IgD-negative memory B cell (primary cell): ENCODE results near the gene INPP5A. TPM values are rescaled to one million over a fixed set of nuclear protein-coding genes. Genes with fewer than 3 reads are reported as not detected.

Source experiments
- H3K27ac Mint-ChIP-seq, 3 donors: one replicate each; pipeline ENCODE4 v1.8.0; 2020 to 2022; ENCODE audit warnings: mild to moderate bottlenecking in 3 of 3, mixed read lengths in 3 of 3, moderate library complexity in 1 of 3
- H3K27me3 Mint-ChIP-seq: one replicate; pipeline ENCODE4 v1.8.0; 2021; ENCODE audit warnings: mixed read lengths
- H3K36me3 Mint-ChIP-seq: one replicate; pipeline ENCODE4 v1.8.0; 2020; ENCODE audit warnings: mild to moderate bottlenecking, mixed read lengths
- H3K4me1 Mint-ChIP-seq, 3 donors: one replicate each; pipeline ENCODE4 v1.8.0; 2020 to 2022; ENCODE audit warnings: mixed read lengths in 3 of 3, mild to moderate bottlenecking in 1 of 3
- H3K4me3 Mint-ChIP-seq, 4 donors: one replicate each; pipeline ENCODE4 v1.8.0; 2020 to 2022; ENCODE audit warnings: mild to moderate bottlenecking in 4 of 4, mixed read lengths in 4 of 4, moderate library complexity in 3 of 4
- H3K9me3 Mint-ChIP-seq, 3 donors: one replicate each; pipeline ENCODE4 v1.8.0; 2020 to 2021; ENCODE audit warnings: mixed read lengths in 3 of 3, mild to moderate bottlenecking in 1 of 3
- polyA plus RNA-seq: library from polyadenylated mRNA; unstranded; fragments of 300-500 nt; fragmentation: Illumina TruSeq; gene quantifications from one replicate; pipeline ENCODE4 v1.2.3, GENCODE V29; 2021

INPP5A gene
- polyA plus RNA-seq, 1 donor from 2014 or later = 0.94 TPM

DNA sequence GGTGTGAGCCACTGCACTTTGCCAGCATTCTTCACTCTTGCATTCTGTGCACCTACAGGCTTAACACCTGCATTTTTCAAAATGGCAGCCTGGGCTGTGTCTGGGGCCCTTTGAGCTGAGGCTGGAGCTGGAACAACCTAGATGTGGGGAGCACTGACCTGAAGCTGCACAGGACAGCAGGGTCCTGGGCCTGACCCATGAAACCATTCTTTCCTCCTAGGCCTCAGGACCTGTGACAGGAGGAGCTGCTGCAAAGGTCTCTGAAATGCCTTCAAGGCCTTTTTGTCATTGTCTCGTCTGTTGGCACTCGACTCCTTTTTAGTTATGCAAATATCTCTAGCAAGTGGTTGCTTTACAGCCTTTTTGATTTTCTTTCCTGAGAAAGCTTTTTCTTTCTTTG is 82.3 kb downstream of the INPP5A start:
- H3K27ac Mint-ChIP-seq = no peak overlapping the region
- H3K9me3 Mint-ChIP-seq = peaks cover 0 to 9% (median 0%) of the 10 kb centered on the region in 3 donors
- H3K27me3 Mint-ChIP-seq = no peaks in the 10 kb centered on the region
- H3K4me1 Mint-ChIP-seq = peaks cover 0 to 2% (median 0%) of the 10 kb centered on the region in 3 donors
- H3K36me3 Mint-ChIP-seq = peaks cover 10% of the 10 kb centered on the region
- H3K4me3 Mint-ChIP-seq = no peak overlapping the region

DNA sequence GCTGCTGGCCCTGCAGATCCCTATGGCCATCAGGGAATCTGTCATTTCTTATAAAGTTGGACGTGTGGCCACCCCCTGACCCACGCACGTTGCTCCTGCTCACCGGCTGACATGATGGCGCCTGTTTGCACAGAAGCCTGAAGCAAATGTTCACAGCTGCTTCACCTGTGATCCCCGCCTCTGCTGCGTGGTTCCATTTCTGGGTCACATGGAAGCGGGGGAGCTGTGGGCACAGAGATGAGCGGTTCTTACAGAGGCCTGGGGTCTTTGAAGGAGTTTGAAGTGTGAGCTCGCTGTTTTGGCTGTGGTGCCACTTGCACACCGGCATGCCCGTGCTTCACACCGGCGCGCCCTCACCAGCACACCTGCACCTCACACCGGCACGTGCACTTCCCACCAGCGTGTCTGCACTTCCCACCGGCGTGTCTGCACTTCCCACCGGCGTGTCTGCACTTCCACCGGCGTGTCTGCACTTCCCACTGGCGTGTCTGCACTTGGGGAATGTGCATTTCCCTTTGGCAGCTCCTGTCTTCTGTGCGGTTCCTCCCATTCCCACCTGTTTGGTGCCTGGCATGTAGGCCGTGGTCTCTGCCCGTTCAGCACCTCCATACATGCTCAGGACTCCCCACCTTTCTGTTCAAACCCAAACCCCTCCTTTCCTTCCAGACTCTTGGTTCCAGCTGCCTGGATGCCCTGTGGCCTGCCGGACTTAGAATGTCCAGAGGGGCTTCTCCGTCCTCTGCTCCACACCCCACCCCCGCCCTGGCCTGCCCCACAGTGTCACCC is 86.7 kb downstream of the INPP5A start:
- Mint-ChIP-seq H3K36me3 (no peaks in the 10 kb centered on the region), H3K27me3 (no peaks in the 10 kb centered on the region), H3K4me1 (peaks cover 14 to 21% (median 18%) of the 10 kb centered on the region in 3 donors), H3K27ac (no peak overlapping the region), H3K9me3 (peaks cover 0 to 9% (median 0%) of the 10 kb centered on the region in 3 donors), H3K4me3 (no peak overlapping the region)

DNA sequence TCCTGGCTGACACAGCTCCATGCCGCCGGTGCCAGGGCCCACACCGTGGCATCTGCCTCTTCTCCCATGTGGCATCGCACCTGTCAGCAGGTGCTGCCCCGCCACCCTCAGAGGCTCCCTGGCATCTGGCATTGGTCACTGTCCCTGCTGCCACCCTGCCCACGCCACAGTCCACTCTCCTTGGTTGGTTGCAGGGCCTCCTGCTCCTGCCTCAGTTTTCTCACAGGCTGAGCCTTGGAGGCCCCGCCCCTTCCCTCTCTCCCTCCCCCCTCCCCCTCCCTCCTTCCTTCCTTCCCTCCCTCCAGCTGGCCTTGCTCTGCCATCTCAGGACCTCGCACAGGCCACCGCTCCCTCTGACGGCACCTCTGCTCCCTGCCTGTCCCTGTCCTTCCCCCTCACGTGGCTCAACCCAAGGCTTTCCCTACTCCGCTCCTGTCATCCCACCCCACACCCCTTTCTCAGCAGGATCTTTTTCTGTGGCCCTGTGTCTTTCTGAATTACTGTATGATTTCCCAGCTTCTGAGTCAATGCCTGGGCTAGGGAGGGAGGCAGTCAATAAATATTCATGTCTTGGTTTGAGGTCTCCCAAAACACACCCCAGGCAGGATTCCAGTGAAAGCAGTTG is 87.4 kb downstream of the INPP5A start:
- Mint-ChIP-seq H3K4me3 (peak overlapping the region in 1 of 4 donors; percentile 37), H3K27ac (no peak overlapping the region), H3K4me1 (peaks cover 14 to 21% (median 18%) of the 10 kb centered on the region in 3 donors), H3K27me3 (no peaks in the 10 kb centered on the region), H3K36me3 (no peaks in the 10 kb centered on the region), H3K9me3 (peaks cover 0 to 9% (median 1%) of the 10 kb centered on the region in 3 donors)

DNA sequence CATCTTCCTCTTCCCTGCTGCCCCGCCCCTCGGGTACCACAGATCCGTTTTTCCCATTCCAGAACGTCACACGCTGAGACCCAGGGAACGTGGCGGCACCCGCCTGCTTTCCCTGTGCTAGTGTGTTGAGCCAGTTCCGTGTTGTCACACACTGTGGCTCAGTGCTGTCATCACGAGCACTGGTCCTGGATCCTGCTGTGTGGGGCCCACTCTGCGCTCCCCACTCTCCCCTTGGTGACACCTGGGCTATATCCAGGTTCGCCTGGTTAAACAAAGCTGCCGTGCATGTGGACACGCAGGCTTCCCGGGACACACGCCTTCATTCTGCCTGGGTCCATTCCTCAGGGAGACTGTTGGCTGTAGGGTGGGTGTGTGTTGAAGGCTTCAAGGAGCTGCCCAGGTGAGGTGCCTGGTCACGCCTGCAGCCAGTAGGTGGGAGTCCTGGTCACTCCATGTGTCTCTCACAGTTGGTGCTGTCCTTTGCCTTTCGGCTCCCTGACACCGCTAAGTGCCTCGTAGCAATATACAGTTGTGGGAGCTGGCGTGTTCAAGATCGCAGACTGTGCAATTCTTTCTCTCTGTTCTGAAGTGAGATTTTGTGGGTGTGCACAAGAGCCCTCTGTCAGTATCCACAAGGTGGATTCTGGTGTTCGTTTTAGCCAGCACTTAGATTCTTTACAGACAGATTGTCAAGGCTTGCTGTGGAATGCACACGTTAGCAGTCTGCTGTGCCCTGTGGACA is 88.6 kb downstream of the INPP5A start:
- H3K27ac Mint-ChIP-seq = peak overlapping the region in 2 of 3 donors; percentile 19 to 67
- H3K4me1 Mint-ChIP-seq = peaks cover 16 to 21% (median 18%) of the 10 kb centered on the region in 3 donors
- no peaks in the 10 kb centered on the region for H3K36me3 Mint-ChIP-seq
- peak overlapping the region in 1 of 4 donors; percentile 8 for H3K4me3 Mint-ChIP-seq
- H3K9me3 Mint-ChIP-seq = peaks cover 0 to 4% (median 1%) of the 10 kb centered on the region in 3 donors
- H3K27me3 Mint-ChIP-seq = no peaks in the 10 kb centered on the region

DNA sequence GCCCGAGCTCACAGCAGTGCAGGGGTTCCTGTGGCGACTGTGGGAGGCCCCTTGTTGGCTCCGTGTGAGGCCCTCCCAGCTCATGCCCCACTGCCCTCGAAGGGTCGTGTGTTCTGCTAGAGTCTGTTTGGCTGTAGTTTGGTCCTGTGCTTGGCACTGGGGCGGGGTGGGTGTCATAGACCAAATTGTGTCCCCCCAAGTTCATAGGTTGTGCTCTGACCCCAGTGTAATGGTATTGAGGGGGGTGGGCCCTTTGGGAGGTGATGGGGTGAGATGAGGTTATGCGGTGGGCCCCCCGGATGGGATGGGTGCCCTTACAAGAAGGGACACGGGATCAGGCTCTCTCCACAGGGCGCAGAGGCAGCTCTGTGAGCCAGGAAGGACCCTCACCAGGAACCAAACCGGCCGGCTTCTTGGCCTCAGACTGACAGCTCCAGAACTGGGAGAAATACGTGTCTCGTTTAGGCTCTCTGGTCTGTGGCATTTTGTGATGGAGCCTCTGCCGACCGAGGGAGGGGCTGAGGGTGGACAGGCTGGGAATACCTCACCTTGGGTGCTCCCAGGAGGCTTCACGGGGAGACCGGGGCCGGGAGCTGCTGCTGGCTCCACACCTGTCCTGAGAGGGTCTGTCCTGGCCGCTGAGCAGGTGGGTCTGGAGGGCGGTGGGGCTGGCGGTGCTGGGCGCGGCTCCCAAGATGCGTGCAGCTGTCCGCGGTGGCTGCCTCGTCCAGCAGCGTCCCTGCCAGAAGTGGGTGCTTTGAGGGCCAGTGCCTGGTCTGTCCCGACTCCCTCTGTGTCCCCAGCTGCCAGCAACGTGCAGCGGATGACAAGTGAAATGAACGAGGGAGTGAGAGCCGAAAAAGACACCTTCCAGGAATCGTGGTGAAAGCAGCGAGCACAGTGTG is 89.4 kb downstream of the INPP5A start:
- Mint-ChIP-seq H3K4me1 (peaks cover 16 to 21% (median 18%) of the 10 kb centered on the region in 3 donors), H3K27me3 (no peaks in the 10 kb centered on the region), H3K36me3 (no peaks in the 10 kb centered on the region), H3K27ac (no peak overlapping the region), H3K9me3 (peaks cover 0 to 1% (median 0%) of the 10 kb centered on the region in 3 donors), H3K4me3 (no peak overlapping the region)

DNA sequence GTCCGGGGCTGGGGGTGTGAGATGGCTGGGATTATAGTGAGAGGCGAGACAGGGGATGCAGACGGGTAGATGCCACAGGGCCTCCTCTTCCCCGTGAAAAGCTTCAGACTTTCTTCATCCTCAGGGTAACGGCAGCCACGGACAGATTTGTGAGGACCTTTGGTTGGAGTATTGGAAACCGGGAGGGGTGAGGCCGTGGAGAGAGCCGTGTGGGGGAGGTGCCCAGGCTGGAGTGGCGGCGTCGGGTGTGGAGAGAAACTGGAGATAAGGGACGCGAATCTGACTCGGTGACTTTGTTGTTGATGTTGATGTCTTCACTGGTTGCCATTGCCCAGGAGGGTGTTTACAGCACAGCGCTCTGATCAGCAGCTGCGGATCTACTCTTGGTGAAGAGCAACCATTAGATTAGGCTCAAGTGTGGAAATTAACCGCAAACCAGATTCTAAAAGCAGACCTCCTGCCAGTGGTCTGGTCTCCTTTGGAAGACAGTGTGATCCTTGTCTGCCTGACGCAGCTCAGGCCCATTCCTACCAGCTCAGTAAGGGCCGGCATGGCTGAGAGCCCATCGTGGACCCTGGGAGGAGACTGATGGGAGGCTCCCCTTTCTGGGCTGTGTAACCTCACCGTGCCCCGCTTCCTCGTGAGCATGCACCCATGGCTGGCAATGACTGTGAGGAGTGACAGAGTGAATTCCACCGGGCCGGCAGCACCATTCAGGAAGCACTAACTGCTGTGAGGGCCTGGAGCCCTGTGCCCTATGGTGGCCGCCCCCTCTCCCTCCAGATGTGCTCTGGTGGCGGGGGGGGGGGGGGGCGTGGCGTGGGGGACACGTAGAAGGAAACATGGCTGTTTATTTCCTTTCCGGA is 90.3 kb downstream of the INPP5A start:
- peak overlapping the region in 1 of 3 donors; percentile 57 for H3K27ac Mint-ChIP-seq
- peak overlapping the region in 1 of 4 donors; percentile 4 for H3K4me3 Mint-ChIP-seq

DNA sequence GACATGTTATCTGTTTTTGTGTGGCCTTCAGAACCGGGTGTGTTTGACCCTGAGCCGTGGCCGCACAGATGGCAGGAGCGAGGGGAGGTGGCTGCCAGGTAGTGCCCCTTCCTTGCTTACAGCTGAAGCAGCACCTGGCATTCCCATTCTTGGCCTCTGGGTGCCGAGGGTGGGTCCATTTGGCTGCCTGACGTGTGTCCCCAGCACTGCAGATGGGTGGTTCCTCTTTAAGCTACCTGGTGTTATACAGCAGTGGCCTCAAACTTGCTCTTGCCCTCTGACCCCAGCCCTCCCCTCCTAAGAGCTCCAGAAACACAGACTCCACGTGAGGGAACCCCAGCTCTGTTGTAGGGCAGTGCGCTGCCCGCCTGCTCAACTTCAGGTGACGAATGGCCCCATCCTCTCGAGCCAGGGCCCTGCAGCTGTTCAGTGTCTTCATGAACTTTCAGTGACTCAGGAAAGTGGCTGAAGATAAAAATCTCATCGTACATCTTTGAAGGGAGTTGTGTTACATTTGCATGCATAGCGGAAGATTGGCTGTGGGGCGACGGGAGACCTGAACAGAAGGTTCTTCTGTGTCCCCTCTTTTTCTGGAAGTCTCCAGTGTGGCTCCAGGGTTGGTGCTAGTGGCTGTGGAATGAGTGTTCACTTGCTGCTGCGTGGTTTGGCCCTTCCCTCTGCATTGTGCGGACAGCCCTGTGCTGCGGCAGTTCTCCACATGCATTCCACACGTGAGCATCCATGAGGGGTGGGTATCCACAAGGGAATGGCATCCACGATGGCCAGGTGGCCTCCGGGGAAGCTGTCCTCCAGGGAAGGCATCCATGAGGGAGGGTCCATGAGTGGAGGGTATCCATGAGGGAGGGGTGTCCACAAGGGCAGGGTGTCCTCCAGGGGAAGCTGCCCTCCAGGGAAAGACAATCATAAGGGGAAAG is 91.6 kb downstream of the INPP5A start:
- peaks cover 24 to 31% (median 26%) of the 10 kb centered on the region in 3 donors for H3K4me1 Mint-ChIP-seq
- peak overlapping the region in 1 of 3 donors; percentile 39 for H3K27ac Mint-ChIP-seq
- H3K9me3 Mint-ChIP-seq = peaks cover 0 to 1% (median 0%) of the 10 kb centered on the region in 3 donors
- no peaks in the 10 kb centered on the region for H3K36me3 Mint-ChIP-seq
- no peak overlapping the region for H3K4me3 Mint-ChIP-seq
- no peaks in the 10 kb centered on the region for H3K27me3 Mint-ChIP-seq

More for the DNA sequence above, 90.3 kb downstream of the INPP5A start:
- Mint-ChIP-seq H3K9me3 (peaks cover 0 to 1% (median 0%) of the 10 kb centered on the region in 3 donors), H3K27me3 (no peaks in the 10 kb centered on the region), H3K36me3 (no peaks in the 10 kb centered on the region), H3K4me1 (peaks cover 16 to 21% (median 18%) of the 10 kb centered on the region in 3 donors)

DNA sequence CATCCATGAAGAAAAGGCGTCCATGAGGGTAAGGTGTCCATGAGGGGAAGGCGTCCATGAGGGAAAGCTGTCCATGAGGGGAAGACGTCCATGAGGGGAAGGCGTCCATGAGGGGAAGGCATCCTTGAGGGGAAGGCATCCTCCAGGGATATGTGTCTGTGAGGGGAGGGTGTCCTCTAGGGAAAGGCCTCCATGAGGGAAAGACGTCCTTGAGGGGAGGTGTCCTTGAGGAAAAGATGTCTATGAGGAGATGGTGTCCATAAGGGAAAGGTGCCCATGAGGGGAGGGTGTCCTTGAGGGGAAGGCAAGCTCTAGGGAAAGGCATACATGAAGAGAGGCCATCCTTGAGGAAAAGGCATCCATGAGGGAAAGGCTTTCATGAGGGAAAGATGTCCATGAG is 92.6 kb downstream of the INPP5A start:
- peaks cover 0 to 1% (median 0%) of the 10 kb centered on the region in 3 donors for H3K9me3 Mint-ChIP-seq
- H3K27ac Mint-ChIP-seq = peak overlapping the region in 2 of 3 donors; percentile 29 to 39
- H3K4me3 Mint-ChIP-seq = peak overlapping the region in 1 of 4 donors; percentile 5
- no peaks in the 10 kb centered on the region for H3K27me3 Mint-ChIP-seq
- H3K36me3 Mint-ChIP-seq = no peaks in the 10 kb centered on the region
- peaks cover 31 to 36% (median 32%) of the 10 kb centered on the region in 3 donors for H3K4me1 Mint-ChIP-seq

DNA sequence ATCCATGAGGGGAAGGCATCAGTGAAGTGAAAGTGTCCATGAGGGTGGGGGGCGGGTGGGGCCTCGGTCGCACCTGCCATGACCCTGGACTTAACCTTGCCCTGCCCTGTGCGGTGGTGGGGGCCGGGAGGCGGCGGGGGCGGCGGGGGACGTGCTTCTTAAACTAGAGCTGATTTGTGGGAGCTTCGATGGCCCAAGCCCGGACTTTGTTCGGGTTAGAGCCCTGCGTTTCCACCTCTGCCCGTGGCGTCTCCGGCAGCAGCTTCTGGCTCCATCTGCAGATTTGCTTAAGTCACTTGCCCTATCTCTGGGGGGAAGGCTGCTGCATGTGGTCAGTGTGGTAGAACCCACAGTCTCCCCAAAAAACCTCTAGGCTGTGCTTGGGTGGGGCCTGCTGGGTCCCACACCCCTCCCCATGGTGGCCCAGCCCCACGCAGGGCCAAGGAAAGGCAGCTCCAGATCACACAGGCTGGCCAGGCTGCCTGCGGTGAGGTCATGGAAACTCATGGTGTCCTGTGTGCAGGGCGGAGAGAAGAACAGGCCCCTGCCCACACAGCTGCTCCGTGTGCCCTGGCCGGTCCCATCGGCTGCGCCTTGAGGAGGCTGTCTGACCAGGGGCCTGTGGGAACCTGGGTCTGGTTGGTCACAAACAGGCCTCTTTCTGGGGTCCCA is 93.2 kb downstream of the INPP5A start:
- Mint-ChIP-seq H3K4me1 (peaks cover 30 to 32% (median 31%) of the 10 kb centered on the region in 3 donors), H3K36me3 (no peaks in the 10 kb centered on the region), H3K9me3 (peaks cover 0 to 1% (median 0%) of the 10 kb centered on the region in 3 donors), H3K27ac (peak overlapping the region in 1 of 3 donors; percentile 29), H3K27me3 (no peaks in the 10 kb centered on the region), H3K4me3 (no peak overlapping the region)

DNA sequence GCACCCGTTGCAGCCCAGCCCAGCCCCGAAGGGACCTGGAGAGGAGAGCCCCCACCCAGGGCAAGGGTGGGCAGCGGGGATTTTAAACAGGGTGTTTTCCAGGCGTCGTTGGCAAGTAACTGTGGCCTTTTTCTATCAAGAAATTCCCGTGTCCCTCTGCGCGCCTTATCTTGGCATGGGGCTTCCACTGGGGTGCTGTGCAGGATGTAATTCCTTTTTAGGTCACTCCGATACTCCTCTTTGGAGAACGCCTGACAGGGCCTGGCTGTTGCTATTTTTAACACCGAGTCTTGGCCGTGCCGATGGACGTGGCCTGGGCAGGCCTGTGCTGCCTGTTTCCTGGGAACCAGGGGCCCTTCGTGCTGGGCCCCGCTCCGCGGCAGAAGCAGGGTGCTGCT is 93.8 kb downstream of the INPP5A start:
- peaks cover 26 to 31% (median 30%) of the 10 kb centered on the region in 3 donors for H3K4me1 Mint-ChIP-seq
- no peak overlapping the region for H3K4me3 Mint-ChIP-seq
- H3K27ac Mint-ChIP-seq = no peak overlapping the region
- H3K9me3 Mint-ChIP-seq = peaks cover 0 to 1% (median 0%) of the 10 kb centered on the region in 3 donors
- H3K27me3 Mint-ChIP-seq = no peaks in the 10 kb centered on the region
- H3K36me3 Mint-ChIP-seq = no peaks in the 10 kb centered on the region

DNA sequence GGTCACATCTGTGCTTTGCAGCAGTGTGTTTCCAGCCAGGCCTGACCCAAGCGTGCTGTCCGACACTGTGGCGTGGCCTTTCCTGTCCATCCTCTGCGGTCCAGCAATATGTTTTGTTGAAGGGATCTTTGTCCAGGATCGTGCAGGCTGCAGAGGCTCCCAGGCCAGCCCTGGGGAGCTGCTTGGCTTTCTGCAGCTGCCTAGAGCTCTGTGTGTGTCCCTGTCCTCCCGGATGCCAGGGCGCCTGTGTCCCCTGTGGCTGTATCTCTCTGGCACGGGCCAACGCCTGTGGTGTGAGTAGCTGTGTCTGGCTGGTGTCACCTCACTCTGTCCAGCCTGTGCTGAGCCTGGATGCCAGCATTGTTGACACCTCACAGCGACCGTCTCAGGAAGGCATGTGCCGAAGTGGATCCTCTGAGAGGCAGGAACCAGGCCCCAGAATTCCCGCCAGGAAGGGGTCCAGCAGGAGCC is 94.5 kb downstream of the INPP5A start:
- no peak overlapping the region for H3K4me3 Mint-ChIP-seq
- H3K27me3 Mint-ChIP-seq = no peaks in the 10 kb centered on the region
- H3K9me3 Mint-ChIP-seq = peaks cover 0 to 1% (median 0%) of the 10 kb centered on the region in 3 donors
- peaks cover 26 to 32% (median 31%) of the 10 kb centered on the region in 3 donors for H3K4me1 Mint-ChIP-seq
- no peak overlapping the region for H3K27ac Mint-ChIP-seq
- no peaks in the 10 kb centered on the region for H3K36me3 Mint-ChIP-seq
